ENCODE data around the gene LRRC10B.
A peak's percentile ranks its signal among the peaks of the same experiment; 100 is the strongest.

LRRC10B gene

DNA sequence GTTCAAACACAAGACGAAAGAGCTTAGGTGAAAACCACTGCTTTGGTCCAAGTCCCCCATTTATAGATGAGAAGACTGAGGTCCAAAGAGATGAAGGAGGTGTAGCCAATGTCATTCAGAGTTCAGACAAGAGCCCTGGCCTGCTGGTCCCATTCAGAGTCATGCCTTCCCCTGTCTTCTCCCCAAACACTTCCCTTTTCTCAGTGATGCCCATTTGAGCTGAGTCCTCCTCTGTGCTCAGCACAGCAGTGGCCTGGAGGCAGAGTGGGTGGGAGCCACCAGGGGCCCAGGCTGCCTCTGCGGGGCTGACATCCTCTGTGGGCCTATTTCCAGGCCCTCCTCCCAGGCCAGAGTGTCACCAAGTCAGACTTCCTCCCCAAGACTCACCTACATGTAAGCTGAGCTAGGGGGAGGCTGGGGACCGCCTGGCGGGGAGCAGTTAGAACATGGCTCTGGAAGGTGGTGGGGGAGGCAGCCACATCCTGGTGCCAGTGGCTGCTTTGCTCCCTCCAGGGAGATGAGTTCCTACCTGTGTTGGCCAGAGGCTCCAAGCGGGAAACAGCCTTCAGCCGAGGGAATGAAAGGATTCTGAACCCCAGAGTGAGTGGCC, 22.4 kb upstream of the LRRC10B start:
- DNase-seq, result no peak

DNA sequence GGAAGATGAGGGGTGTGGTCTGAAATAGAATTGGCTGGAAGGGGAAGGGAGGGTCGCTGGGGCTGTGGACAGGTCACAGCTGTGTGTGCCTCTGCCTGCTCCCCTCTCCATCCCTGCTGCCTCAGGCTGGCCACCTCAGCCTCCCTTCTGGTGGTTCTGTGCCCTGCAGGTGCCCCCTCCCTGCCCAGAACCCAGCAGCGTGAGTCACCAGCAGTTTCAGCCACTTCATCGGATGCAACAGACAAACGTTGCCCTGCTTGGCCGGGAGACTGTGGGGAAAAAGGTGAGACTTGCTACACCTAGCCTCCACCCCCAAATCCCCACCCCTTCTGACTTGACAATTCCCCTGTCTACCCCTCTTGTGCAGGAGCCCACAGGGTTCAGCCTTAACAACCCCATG, 21.8 kb upstream of the LRRC10B start:
- no peak for DNase-seq

DNA sequence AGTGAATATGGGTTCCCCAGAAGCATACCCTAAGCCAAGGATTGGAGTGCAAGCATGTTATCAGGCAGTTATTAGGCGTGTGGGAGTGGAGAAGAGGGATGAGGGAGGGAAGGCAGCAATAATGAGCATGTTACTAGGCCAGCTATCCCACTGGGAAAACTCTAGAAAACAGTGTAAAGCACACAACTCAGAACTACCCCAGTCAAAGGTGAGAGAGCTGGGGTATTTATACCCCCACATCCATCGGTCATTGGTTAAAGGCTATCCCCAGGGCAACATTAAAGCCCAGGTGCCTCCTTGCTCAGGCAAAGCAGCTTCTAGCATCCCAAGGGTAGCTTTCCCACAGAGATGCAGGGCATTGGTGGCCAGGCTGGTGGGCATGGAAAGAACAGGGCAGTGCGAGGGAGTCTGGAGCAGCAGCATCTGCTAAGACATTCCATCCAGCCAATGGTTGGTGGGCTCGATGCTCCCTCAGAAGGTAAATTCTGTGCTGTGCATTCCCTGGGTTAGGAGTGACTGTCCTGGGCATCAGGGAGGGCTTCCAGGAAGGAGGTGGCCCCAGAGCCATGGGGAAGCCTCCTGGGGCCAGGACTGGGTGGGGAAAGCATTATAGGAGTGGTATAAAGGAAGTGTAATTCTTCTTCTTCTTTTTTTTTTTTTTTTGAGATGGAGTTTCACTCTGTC, 21.1 kb upstream of the LRRC10B start:
- DNase-seq, result no peak

DNA sequence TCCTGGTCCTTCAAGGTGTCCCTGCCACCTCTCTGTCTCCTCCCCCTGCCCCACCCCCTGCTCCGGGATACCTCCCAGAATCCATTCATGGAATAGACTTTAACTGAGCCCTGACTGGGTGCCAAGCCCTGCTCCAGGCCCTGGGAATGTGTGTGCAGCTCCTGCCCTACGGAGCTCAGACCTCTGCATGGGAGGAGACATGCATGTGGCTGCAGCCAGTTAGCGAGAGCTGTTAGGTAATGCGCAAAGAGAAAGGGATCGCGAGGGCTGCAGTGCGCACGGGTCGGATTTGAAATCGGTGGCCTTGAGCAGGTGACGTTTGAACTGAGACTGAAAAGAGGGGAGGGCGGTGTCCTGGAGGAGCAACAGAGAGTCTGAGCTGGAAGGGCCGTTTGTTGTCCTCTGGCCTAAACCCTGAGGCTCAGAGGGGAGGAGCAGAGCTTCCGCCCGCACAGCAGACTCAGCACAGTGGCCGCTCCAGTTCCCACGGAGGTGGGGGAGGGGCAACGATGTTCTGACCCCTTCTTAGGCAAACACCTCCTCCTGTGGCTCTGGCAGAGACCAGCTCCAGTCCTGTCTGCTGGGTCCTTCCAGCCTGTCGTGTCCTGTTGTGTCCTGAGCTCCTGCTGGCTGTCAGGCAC, 19.8 kb upstream of the LRRC10B start:
- DNase-seq, result peak; percentile 76

DNA sequence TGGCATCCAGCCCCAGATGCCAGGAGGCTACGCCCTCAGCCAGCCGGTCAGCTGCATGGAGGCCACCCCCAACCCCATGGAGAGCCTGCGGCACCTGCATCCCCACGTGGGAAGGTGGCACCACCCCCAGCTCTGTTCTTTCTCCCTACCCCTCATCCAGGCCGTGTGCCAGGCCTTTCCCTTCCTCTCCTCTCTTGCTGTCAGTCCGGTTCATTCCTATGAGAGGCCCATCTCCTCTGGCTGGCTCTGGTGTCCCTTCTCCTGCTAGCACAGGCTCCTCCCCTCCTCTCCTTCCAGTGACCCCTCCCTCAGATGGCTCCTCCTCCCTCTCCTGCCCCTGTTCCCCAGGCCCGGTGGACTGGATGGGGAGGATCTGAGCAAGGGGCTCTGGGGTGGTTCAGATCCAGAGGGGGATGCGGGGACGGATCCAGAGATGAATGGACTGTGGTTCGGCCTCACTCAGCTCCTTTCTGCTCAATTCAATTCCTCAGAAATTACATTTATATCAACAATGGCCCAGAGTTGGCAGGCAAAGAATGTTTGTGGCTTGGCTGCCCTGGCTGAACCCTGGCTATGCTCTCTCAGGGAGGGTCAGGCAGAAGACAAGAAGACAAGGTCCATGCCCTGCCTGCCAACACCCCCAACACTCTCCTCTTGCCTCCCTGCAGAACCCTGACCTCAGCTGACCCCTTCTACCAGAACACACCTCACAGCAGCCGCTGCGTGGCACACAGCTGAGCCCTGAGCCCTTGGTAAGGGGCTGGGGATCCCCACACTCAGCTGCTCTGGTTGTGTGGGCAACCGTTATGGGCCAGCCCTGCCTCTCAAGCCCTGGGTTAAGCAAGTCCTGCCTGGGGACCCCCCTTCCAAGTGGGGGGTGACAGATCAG, 18.5 kb upstream of the LRRC10B start:
- peak; percentile 40 for DNase-seq

DNA sequence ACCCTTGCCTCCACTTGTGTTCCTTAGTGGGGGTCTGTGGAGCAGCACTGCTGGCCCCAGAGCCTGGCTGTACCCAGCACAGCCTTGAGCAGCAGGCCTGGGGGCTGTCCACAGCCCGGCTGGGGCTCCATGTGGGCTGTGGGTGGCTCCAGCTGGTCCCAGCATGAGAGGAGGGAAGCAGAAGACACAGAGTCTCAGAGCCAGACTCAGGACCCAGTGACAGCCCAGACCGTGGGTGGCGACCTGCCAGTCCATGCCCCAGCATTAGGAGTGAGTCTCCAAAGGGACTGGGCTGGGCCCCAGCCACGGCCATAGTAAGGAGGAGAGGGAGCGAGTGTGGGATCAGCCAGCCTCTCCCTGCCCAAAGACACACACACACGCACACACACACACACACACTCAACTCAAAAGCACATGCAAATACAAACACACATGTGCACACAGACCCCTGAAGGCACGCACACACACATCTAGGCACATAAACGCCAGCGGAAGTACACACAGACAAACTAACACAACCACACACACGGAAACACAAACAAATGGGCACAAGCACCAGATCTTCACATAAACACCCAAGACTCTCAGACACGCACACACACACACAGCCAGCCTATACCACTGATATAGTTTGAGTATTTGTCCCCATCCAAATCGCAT, 16.7 kb upstream of the LRRC10B start:
- no peak for DNase-seq

DNA sequence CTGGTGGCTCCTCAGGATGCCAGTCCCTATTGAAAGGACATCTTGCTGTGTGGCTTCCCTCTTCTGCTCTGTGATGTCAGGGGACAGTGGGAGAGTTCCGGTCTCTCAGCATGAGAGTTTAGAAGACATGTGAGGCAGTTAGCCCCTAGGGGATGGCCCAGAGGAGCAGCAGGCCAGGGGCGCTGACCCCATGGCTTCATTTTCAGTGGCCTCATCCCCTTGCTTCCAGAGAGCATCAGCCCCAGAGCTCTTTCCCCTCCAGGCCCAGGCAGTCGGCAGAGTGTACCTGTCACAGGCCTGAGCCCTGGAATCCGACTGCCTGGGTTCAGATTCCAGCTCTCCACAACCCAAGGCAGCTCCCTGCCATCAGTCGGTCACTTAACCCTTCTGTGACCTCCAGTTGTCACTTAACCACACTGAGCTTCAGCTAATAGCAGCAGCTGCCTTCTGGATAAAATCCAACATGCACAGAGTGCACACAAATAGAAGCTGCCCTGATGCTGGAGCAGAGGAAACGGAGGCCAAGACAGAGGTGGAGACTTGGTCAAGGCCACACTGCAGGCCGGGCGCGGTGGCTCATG, 14.1 kb upstream of the LRRC10B start:
- no peak for DNase-seq

DNA sequence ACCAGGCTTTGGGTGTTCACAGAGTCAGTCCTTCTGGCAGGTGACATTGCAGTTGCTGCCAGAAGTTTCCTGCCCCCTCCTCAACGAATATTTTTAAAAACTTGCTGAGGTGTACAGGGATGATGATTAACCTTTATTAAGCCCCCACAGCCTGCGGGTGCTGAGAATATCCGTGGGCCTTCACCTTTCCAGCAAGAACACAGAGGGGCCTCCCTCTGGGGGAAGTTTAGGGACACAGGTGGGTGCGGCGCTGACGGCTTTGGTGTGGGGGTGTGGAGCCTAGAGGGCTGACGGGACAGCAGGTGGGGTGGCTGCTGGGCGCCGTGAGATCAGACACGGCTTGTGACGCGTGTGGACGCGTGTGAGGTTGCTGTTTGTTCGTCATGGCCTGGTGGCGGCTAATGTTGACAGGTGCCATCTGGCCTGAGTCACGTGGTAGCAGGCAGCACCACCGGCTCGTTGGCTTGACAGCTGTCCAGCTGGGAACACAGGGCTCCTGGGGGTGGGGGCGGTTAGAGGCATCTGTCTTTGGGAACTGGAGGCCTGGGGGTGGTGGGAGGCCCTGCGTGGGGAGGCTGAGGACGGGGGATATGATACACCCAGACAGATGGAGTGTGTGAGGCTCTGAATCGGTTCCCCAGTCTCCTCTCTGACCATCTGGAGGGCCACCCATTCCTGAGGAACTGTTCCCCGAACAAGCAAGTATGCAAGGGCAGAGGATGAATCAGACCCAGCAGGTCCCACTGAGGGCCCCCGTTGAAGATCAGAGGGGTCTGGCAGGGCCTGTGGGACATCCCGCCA, 12.5 kb upstream of the LRRC10B start:
- DNase-seq, result no peak

DNA sequence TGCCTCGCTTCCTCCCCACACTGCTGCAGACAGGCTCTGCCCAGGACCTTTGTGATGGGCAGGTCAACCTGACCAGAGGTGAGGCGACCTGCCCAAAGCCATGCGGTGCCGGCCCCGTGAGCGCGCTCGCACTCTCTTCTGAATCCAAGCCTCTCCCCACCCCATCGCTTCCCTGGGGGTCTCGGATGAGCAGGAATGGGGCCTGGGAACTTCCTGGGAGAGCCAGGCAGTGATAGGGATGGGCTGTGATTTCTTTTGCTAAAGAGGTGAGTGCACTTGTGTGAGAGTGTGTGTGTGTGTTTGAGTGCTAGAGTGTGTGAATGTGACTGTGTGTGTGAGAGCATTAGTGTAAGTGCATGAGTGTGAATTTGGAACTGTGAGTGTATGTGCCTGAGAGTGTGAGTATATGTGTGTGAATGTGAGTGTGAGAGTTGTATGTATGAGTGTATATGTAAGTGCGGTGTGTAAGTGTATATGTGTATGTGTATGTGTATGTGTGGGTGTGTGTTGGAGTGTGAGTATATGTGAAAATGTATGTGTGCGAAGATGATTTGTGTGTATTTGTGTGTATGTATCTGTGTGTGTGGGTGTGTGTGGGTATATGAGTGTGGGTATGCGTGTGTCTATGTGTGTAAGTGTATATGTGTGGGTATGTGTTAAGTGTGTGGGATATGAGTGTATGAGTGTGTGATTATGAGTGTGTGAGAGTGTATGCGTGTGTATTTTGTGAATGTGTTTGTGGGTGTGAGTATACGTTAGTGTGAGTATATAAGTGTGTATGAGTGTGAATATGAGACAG, 11.7 kb upstream of the LRRC10B start:
- DNase-seq, result no peak

DNA sequence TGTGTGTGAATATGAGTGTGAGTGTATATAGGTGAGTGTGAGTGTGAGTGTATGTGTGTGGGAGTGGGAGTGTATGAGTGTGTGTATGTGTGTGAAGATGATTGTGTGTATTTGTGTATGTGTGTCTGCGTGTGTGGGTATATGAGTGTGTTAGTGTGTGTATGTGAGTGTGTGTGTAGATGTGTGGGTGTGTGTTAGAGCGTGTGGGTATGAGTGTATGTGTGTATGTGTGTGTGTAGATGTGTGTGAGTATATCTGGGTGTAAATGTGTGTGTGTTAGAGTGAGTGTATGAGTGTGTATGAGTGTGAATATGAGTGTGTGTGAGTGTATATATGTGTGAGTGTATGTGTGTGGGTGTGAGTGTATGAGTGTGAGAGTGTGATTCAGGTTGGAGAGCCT, 11.1 kb upstream of the LRRC10B start:
- no peak for DNase-seq

DNA sequence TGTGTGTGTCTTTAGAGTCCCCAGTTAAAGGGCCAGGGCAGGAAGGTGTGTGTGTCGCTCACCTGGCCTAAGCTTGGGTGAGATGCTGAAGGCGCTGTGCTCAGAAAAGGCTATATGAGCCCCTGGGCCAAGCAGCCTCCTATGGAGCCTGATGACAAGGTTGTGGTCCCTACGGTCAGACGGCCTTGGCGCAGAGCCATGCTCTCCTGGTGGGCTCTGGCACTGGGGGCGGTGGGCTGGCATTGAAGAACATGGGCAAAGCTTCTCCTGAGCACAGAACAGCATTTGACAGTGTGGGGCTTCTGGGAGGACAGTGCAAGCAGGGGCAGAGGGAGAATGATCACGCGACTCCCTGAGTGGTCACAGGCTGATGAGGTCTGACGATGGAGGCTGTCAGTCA, 10.7 kb upstream of the LRRC10B start:
- DNase-seq, result no peak

DNA sequence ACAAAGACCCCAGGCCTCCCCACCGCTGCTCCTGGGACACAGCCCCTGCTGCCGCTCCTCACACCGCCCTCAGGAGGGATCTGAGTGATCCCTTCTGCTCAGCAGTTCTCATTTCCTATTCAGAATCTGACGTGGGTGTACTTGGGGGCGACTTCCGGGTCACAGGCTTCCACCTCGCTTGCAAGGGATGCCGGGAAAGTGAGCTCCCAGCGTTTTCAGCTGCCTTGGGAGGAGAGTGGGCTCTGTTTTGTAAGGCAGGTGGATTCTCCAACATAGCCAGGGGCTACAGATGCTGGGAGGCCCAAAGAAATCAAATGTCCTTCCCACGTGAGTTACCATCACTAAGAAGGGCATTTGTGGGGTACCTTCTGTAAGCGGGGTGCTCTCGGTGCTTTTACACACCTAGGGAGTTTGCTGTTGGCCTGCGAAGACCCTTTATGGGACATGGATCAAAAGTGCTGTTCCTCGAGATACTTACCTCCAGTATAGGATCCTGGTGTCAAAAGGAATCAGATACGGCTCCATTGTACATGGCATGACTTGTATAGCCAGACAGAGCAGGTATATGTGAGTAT, 9.7 kb upstream of the LRRC10B start:
- DNase-seq, result no peak

DNA sequence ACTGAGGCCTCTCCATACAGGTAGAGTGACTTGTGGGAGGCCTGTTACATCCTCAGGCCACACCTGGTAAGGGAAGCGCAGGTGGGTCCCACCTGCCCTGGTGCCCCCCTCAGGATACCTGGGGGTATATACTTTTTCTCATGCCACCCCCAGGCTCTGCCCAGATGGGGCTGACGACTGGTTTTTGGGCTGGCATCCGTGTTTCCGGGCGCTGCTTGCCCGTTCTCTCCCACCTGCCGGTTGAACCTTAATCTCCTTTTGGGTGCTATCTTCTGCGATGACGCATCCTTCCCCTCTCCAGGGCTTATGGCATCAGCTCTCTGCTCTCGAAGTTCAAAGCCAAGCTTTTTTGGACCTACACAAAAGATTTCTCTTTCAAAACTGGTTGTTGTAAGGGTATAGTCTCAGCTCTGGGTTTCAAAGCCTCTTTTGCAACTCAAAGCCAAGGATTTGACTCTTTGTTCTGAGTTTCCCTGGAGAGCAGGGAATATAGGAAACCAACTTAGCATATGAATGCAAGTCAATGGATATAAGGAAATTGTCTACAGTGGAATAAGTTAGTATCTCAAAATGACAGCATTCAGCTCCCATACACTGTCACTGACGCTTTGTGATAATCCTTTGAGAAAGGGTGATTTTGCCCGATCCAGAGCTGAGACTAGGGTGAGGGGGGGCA, 8.6 kb upstream of the LRRC10B start:
- DNase-seq, result no peak

DNA sequence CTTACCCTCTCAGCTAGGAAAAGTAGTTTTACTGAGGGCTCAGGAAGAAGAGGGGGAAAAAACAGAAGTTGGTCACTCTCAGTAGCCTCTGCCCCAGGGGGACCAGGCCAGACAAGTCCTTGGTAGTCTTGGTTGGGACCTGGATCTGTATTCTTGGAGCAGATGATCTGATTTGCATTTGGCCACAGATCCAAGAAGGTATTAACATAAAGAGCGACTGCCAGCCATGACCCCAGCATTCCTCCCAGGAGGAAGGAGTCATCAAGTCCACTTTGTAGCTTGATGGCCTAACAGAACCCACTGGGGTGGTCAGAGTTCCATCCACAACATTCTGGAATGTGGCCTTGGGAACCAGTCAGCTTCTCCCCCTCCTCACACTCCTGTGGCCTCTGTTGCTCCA, 6.0 kb upstream of the LRRC10B start:
- DNase-seq, result no peak

DNA sequence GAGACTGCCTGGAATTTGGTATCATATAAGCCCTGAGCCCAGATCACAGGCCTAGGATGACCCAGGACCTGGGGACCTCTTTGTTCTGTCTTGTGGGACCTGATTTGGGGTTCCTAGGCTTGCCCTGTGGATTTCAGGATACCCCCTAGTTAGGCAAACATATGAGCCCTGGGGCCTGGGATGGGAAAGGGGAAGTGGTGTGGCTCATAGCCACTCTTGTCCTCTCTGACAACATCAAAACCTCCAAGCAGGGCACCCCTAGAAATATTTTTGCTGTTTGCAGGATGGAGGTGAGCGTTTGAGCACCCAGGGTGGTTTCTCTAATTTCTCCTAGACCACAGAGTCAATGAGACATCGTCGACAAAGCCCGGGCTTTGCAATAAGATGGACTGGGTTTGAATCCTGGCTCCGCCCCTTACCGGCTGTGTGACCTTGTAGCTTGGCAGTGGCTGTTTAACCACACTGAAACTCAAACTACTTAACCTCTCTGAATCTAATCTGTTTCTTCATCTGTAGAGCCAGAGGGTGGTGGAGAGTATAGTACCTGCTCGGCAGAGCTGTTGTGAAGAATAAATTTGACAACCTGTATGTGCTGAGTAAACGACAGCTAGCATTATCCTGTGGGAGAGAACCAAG, 5.3 kb upstream of the LRRC10B start:
- no peak for DNase-seq

DNA sequence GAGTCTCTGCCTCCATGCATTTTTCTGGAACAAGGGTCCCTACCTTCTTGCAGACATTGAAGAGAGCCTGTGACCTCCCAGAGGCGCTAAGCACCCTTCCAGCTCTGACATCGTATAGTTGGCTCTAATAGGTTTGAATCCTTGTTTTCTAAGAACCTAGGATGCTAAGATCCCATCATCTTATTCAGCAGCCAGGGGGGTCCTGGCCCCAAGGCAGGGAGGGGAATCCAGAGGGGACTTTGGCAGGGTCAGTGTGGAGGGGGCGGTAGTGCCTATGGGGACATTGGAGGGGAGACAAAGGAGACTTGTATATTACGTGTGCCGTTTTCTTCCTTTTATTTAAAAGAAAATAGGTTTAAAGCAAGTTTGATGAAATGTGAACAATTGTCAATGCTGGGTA, 3.4 kb upstream of the LRRC10B start:
- DNase-seq, result no peak

DNA sequence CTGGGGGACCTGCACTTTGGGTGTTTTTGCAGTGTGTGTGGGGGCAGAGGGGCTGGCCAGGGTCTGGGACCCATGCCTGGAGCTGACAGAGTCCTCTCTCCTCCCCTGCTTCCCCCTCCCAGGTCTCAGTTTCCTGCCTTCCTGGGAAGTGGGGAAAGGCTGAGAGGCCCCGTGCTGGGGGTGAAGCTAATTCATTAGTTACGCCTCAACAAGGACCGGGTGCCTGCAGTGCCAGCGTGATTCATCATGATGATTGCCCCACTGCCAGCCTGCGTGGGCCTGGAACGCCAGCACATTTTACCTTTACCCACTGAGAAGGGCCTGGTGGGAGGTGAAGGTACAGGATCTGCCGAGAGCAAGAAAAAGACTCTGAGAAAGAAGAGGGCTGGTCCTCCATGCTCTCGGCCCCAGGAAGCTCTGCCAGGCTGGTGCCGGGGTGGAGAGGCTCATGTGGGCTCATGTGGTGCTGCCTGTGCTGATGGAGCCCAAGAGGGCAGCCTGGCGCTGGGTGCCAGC, 2.9 kb upstream of the LRRC10B start:
- DNase-seq, result no peak

DNA sequence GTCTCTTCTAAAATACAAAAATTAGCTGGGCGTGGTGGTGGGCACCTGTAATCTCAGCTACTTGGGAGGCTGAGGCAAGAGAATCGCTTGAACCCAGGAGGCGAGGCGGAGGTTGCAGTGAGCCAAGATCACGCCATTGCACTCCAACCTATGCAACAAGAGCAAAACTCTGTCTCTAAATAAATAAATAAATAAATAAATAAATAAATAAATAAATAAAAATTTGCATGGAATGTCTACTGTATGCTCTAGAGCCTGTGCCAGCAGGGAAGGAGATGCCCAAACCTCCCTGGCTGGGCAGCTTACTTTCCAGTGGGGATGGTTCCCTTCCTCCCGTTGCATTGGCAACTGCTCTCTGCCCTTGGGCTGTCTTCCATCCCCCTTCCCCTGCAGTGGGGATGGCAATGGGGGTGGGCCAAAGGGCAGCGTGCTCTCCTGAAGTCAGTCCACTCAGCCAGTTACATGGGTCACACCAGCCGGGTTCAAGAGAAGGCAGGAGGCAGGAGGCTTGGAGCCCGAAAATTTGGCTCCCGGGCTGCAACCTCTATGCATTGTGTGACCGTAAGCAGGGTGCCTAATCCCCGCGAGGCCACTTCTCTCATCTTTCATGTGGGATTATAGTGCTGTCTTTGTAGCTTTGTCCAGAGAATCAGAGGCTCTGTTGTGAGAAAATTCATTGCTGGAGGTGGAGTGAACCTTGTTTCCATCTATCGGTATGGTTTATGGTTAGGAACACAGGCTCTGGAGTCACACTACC, 1.4 kb upstream of the LRRC10B start:
- DNase-seq, result no peak
